GM21576 (cell line): ENCODE data around the gene FOXD4L3.
"Not testable (repeated sequence)": the region's sequence is repeated elsewhere in the genome, so short reads cannot be mapped to it uniquely, and the experiment has no call there.

ENCODE experiments used
- ATAC-seq: cut with Tn5 transposase; IDR thresholded peaks from one replicate; pipeline ENCODE4 v1.9.1; 2021; ENCODE audit warnings: mild to moderate bottlenecking, moderate library complexity; ENCODE audit not compliant: unreplicated experiment

Gene FOXD4L3

DNA sequence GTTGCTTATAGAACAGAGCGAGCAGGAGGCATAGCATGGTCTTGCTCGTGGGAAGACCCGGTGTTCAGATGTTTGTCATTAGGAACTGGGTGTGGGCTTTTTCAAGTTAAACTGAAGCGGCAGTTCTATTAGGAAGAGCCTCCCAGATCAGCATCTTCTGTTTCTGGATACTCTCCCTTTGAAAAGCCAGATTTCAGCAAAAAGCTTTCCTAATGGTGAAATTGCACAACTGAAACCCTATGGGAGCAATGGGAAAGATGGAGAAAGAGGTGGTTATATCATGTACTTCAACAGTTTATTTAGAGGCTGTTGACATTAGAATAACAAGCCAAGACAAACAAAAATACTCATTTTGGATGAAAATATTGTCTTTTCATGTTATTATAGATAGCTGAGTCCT lies 41.3 kb downstream of the FOXD4L3 start:
- not testable (repeated sequence) for ATAC-seq

DNA sequence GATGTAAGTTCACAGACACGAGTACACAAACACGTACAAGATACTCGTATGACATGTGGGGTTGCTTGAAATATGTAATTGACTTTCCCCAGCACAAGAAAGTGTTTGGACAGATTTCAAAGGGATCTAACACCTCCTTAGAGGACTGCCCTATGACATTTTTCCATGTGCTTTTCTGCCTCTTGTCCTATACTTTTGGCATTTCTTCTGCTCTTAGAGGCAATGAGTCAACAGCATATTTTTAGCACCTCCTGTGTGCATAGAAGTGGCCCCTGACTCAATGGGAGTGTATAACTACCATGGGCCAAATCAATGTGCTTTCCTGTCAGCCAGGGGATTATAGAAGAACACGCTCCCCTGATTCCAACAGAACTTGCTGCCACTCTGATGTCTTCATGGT lies 49.0 kb downstream of the FOXD4L3 start:
- ATAC-seq: not testable (repeated sequence)
